Keratinocyte (primary cell): ENCODE results near the gene RNU6-8. TPM values are rescaled to one million over a fixed set of nuclear protein-coding genes. Genes with fewer than 3 reads are reported as not detected.

Source experiments
- DNase-seq: peaks from one replicate; pipeline ENCODE4 v3.0.0-alpha.2; 2011; ENCODE audit warnings: low read depth, missing footprints, low spot score
- FAIRE-seq: peaks from 2 replicates; lab custom pipeline; 2011; peaks lifted over from hg19 to GRCh38; lab: Jason Lieb, UNC
- H2AFZ ChIP-seq: 2 replicates; pipeline ENCODE4 v1.6.0; 2012; ENCODE audit warnings: low read length, control low read depth, inconsistent platforms; ENCODE audit not compliant: control insufficient read depth
- H3K27ac ChIP-seq: 2 replicates; pipeline ENCODE4 v1.5.1; 2011; ENCODE audit warnings: low read length; ENCODE audit not compliant: control insufficient read depth, insufficient read depth
- H3K27me3 ChIP-seq: 3 replicates; pipeline ENCODE4 v1.6.0; 2011; ENCODE audit warnings: low read length; ENCODE audit not compliant: control insufficient read depth, insufficient read depth; ENCODE audit errors: extremely low read depth
- H3K36me3 ChIP-seq, 2 experiments: 2 replicates in 1 of 2; 3 replicates in 1 of 2; pipeline ENCODE4 v1.5.1; 2011; ENCODE audit warnings: low read length in 2 of 2, mild to moderate bottlenecking in 1 of 2; ENCODE audit not compliant: control insufficient read depth in 2 of 2, insufficient read depth in 2 of 2; ENCODE audit errors: extremely low read depth in 1 of 2
- H3K4me1 ChIP-seq: 3 replicates; pipeline ENCODE4 v1.5.1; 2011; ENCODE audit warnings: low read length; ENCODE audit not compliant: control insufficient read depth, insufficient read depth; ENCODE audit errors: extremely low read depth
- H3K4me2 ChIP-seq: 3 replicates; pipeline ENCODE4 v1.6.0; 2011; ENCODE audit warnings: low read depth, low read length; ENCODE audit not compliant: control insufficient read depth, insufficient read depth; ENCODE audit errors: extremely low read depth
- H3K4me3 ChIP-seq, 3 experiments: fragments of 200-600 bp in 1 of 3; sonication (generic) in 1 of 3; 2 replicates in 2 of 3; 3 replicates in 1 of 3; pipeline ENCODE4 v1.5.1; 2011 to 2016; ENCODE audit warnings: low read length in 3 of 3, mild to moderate bottlenecking in 3 of 3, control low read depth in 2 of 3, inconsistent platforms in 1 of 3, low read depth in 1 of 3, mixed read lengths in 1 of 3, mixed run types in 1 of 3, moderate library complexity in 1 of 3; ENCODE audit not compliant: control insufficient read depth in 2 of 3, insufficient read depth in 2 of 3; ENCODE audit errors: extremely low read depth in 1 of 3
- H3K79me2 ChIP-seq: 2 replicates; pipeline ENCODE4 v1.6.0; 2012; ENCODE audit warnings: low read length; ENCODE audit not compliant: control insufficient read depth, insufficient read depth
- H3K9ac ChIP-seq: 3 replicates; pipeline ENCODE4 v1.6.0; 2011; ENCODE audit warnings: low read length; ENCODE audit not compliant: control insufficient read depth, insufficient read depth; ENCODE audit errors: extremely low read depth
- H3K9me1 ChIP-seq: 3 replicates; pipeline ENCODE4 v1.6.0; 2011; ENCODE audit warnings: low read length; ENCODE audit not compliant: control insufficient read depth, insufficient read depth; ENCODE audit errors: extremely low read depth
- H3K9me3 ChIP-seq: 2 replicates; pipeline ENCODE4 v1.5.1; 2012; ENCODE audit warnings: low read depth, low read length; ENCODE audit not compliant: control insufficient read depth
- H4K20me1 ChIP-seq: 3 replicates; pipeline ENCODE4 v1.6.0; 2011; ENCODE audit warnings: low read length; ENCODE audit not compliant: control insufficient read depth, insufficient read depth; ENCODE audit errors: extremely low read depth
- CTCF ChIP-seq, 3 experiments: IDR thresholded peaks in 1 of 3; conservative IDR thresholded peaks in 1 of 3; optimal IDR thresholded peaks in 1 of 3; 2 replicates in 2 of 3; 3 replicates in 1 of 3; pipeline versions ENCODE3 to v1.5.1; 2011; ENCODE audit warnings: low read length in 3 of 3, mild to moderate bottlenecking in 3 of 3, moderate library complexity in 2 of 3, control low read depth in 1 of 3, inconsistent platforms in 1 of 3; ENCODE audit not compliant: insufficient read depth in 2 of 3; ENCODE audit errors: extremely low read depth in 1 of 3
- EZH2 ChIP-seq: IDR thresholded peaks from one replicate; pipeline ENCODE4 v1.6.1; 2012; ENCODE audit warnings: inconsistent platforms, mild to moderate bottlenecking, low read length, moderate library complexity
- dilution Hi-C: fragments of 300-500 bp; cut with MboI; formaldehyde crosslinking; loops from one replicate; pipeline ENCODE4 v1.7.0; 2020; ENCODE audit warnings: low sequenced_read_pairs; ENCODE audit not compliant: extremely low pct_ligation_motif_present
- polyA plus RNA-seq, 5 experiments: library from polyadenylated mRNA; depleted of rRNA in 3 of 5; stranded (reverse) in 3 of 5; stranded (forward) in 1 of 5; unstranded in 1 of 5; fragments of >200 nt; gene quantifications; 1 replicate in 1 of 5; 2 replicates in 3 of 5; 3 replicates in 1 of 5; pipeline versions ENCODE4 v1.2.1 to v1.2.3, GENCODE V29; 2011 to 2012; ENCODE audit warnings: missing spikeins in 2 of 5, low read depth in 1 of 5, low replicate concordance in 1 of 5

The RNU6-8 gene
- polyA plus RNA-seq, 1 donor (not counting 4 experiments of a cell fraction or from before 2014, with no cell fraction given) = not detected

- H3K9ac ChIP-seq = no peak overlapping the region
- no peaks in the 10 kb centered on the region for H3K4me1 ChIP-seq
- TF ChIP-seq EZH2 = no peak
- no peaks in the 10 kb centered on the region for H3K27me3 ChIP-seq
- DNase-seq (no peak), FAIRE-seq (no peak)
- H3K36me3 ChIP-seq = no peaks in the 10 kb centered on the region
- H3K79me2 ChIP-seq = no peaks in the 10 kb centered on the region
- H3K27ac ChIP-seq = no peak overlapping the region
- H3K4me2 ChIP-seq = no peak overlapping the region
- H3K9me1 ChIP-seq = no peaks in the 10 kb centered on the region
- H3K9me3 ChIP-seq = no peaks in the 10 kb centered on the region
- H2AFZ ChIP-seq = no peak overlapping the region
- H4K20me1 ChIP-seq = no peaks in the 10 kb centered on the region
- no peak overlapping the region for H3K4me3 ChIP-seq
- dilution Hi-C loops = no loop called here
Observed at GRCh38 chr14:32195636-32196035, 7.4 kb downstream of the RNU6-8 start.

- Histone ChIP-seq H3K27ac (no peak overlapping the region), H3K4me1 (no peaks in the 10 kb centered on the region), H3K27me3 (no peaks in the 10 kb centered on the region), H3K79me2 (no peaks in the 10 kb centered on the region), H4K20me1 (no peaks in the 10 kb centered on the region), H3K9me1 (no peaks in the 10 kb centered on the region), H3K4me3 (no peak overlapping the region), H2AFZ (no peak overlapping the region), H3K4me2 (no peak overlapping the region), H3K9ac (no peak overlapping the region), H3K36me3 (no peaks in the 10 kb centered on the region), H3K9me3 (no peaks in the 10 kb centered on the region)
- dilution Hi-C loops = no loop called here
- TF ChIP-seq CTCF (optimal IDR thresholded peaks at IDR 0.05 in 1 of 3, IDR thresholded peaks at IDR 0.05 in 1 of 3, conservative IDR thresholded peaks at IDR 0.05 in 1 of 3; ENCODE audit: extremely low read depth in 1 of 3, insufficient read depth in 2 of 3, low read length in 3 of 3) = no peak
- TF ChIP-seq EZH2 = no peak
- DNase-seq (no peak), FAIRE-seq (no peak)
Observed at GRCh38 chr14:32193532-32193931, 9.5 kb downstream of the RNU6-8 start.

GRCh38 chr14:32192712-32193373, 10.2 kb downstream of the RNU6-8 start:
- no peak for DNase-seq
- TF ChIP-seq EZH2 (no peak), CTCF (optimal IDR thresholded peaks at IDR 0.05 in 1 of 3, IDR thresholded peaks at IDR 0.05 in 1 of 3, conservative IDR thresholded peaks at IDR 0.05 in 1 of 3; ENCODE audit: extremely low read depth in 1 of 3, insufficient read depth in 2 of 3, low read length in 3 of 3) (peak in 2 of 3 experiments; percentile 4 to 8)
- Histone ChIP-seq H3K9ac (no peak overlapping the region), H3K79me2 (no peaks in the 10 kb centered on the region), H3K4me3 (no peak overlapping the region), H3K36me3 (no peaks in the 10 kb centered on the region), H3K27ac (no peak overlapping the region), H3K9me3 (no peaks in the 10 kb centered on the region), H3K4me2 (no peak overlapping the region), H3K4me1 (no peaks in the 10 kb centered on the region), H2AFZ (no peak overlapping the region), H3K27me3 (no peaks in the 10 kb centered on the region), H3K9me1 (no peaks in the 10 kb centered on the region), H4K20me1 (no peaks in the 10 kb centered on the region)
- FAIRE-seq = no peak
- dilution Hi-C loops = no loop called here
